Common myeloid progenitor, CD34-positive (primary cell): ENCODE data around the gene GOLGA1.
"Not testable (repeated sequence)": the region's sequence is repeated elsewhere in the genome, so short reads cannot be mapped to it uniquely, and the experiment has no call there.

ENCODE experiments used
- CTCF ChIA-PET: fragments of 350-600 bp; sonication (Branson Sonifier 250); formaldehyde crosslinking; loops from one replicate; lab custom pipeline; 2021; ENCODE audit warnings: antibody characterized with exemption; lab: Charles Lee
- POLR2A ChIA-PET: fragments of 350-600 bp; sonication (Branson Sonifier 250); formaldehyde crosslinking; loops from one replicate; lab custom pipeline; 2021; ENCODE audit warnings: antibody characterized with exemption; lab: Charles Lee
- DNase-seq, 3 donors: peaks; one replicate each; pipeline versions ENCODE4 v3.0.0 to v3.0.0-alpha.2; 2013
- H3K27ac ChIP-seq, 2 experiments: 1 replicate in 1 of 2; 2 replicates in 1 of 2; pipeline ENCODE4 v1.7.0; 2013; ENCODE audit warnings: inconsistent platforms in 2 of 2, low read length in 2 of 2, mild to moderate bottlenecking in 2 of 2, low read depth in 1 of 2, moderate library complexity in 1 of 2; ENCODE audit not compliant: severe bottlenecking in 2 of 2, insufficient read depth in 1 of 2, poor library complexity in 1 of 2
- H3K27me3 ChIP-seq, 5 experiments: replicated peaks in 2 of 5; 1 replicate in 3 of 5; 2 replicates in 2 of 5; pipeline versions ENCODE4 v1.6.1 to v1.7.0; 2013; ENCODE audit warnings: low read length in 4 of 5, mild to moderate bottlenecking in 2 of 5, moderate library complexity in 2 of 5, inconsistent platforms in 1 of 5; ENCODE audit not compliant: insufficient read depth in 5 of 5, control insufficient read depth in 4 of 5
- H3K36me3 ChIP-seq, 4 experiments: 1 replicate in 2 of 4; 2 replicates in 2 of 4; pipeline versions ENCODE4 v1.6.1 to v1.7.0; 2013; ENCODE audit warnings: low read length in 3 of 4, control low read depth in 1 of 4, mild to moderate bottlenecking in 1 of 4; ENCODE audit not compliant: control insufficient read depth in 4 of 4, insufficient read depth in 4 of 4
- H3K4me1 ChIP-seq, 4 experiments: 1 replicate in 3 of 4; 2 replicates in 1 of 4; pipeline versions ENCODE4 v1.6.1 to v1.7.1; 2013; ENCODE audit warnings: low read length in 3 of 4, mild to moderate bottlenecking in 3 of 4, control low read depth in 1 of 4, inconsistent platforms in 1 of 4, moderate library complexity in 1 of 4; ENCODE audit not compliant: control insufficient read depth in 4 of 4, insufficient read depth in 4 of 4; ENCODE audit errors: control extremely low read depth in 1 of 4
- H3K4me3 ChIP-seq, 7 experiments: 1 replicate in 4 of 7; 2 replicates in 3 of 7; pipeline versions ENCODE4 v1.5.1 to v1.7.0; 2013; ENCODE audit warnings: mild to moderate bottlenecking in 7 of 7, low read length in 6 of 7, moderate library complexity in 6 of 7, inconsistent platforms in 2 of 7, low read depth in 2 of 7, control low read depth in 1 of 7; ENCODE audit not compliant: insufficient read depth in 4 of 7, control insufficient read depth in 1 of 7; ENCODE audit errors: extremely low read depth in 1 of 7
- H3K9me3 ChIP-seq, 5 experiments: 1 replicate in 4 of 5; 2 replicates in 1 of 5; pipeline versions ENCODE4 v1.6.1 to v1.7.1; 2013; ENCODE audit warnings: low read length in 4 of 5, mild to moderate bottlenecking in 2 of 5, inconsistent platforms in 1 of 5, low read depth in 1 of 5, moderate library complexity in 1 of 5; ENCODE audit not compliant: control insufficient read depth in 4 of 5, insufficient read depth in 2 of 5; ENCODE audit errors: control extremely low read depth in 1 of 5
- WGBS: methylation state at CpG from one replicate; pipeline ENCODE4 v1.1.5; 2013; ENCODE audit not compliant: insufficient coverage; 5-methylcytosine and 5-hydroxymethylcytosine counted together

The GOLGA1 gene

GRCh38 chr9:124959671-124960408, 19.0 kb upstream of the GOLGA1 start:
- H3K27me3 ChIP-seq, H3K4me1 ChIP-seq, H3K4me3 ChIP-seq, H3K36me3 ChIP-seq, DNase-seq, H3K27ac ChIP-seq, POLR2A ChIA-PET, H3K9me3 ChIP-seq: not testable (repeated sequence)
- CTCF ChIA-PET: interaction anchor here (1.1 kb wide), 1 partner anchor 12 kb away, joined by 4 read pairs; no protein-coding TSS in a partner anchor
- 100% methylated on average over 5 of the region's 9 CpGs for WGBS

- DNase-seq: no peak
- Histone ChIP-seq H3K4me3 (no peak overlapping the region), H3K9me3 (no peaks in the 10 kb centered on the region), H3K27me3 (no peaks in the 10 kb centered on the region), H3K36me3 (peaks cover 0 to 6% (median 3%) of the 10 kb centered on the region in 4 experiments), H3K27ac (no peak overlapping the region), H3K4me1 (no peaks in the 10 kb centered on the region)
- CTCF ChIA-PET: no interaction called here
- POLR2A ChIA-PET: no interaction called here
- no CpG with 5 or more reads among the region's 1 CpG for WGBS
These were observed 13.4 kb upstream of the GOLGA1 start for GRCh38 chr9:124954255-124954654.

GRCh38 chr9:124950050-124950718, 9.3 kb upstream of the GOLGA1 start:
- ChIA-PET CTCF (interaction anchor here (1.2 kb wide), 1 partner anchor 31 kb away, joined by 3 read pairs; no protein-coding TSS in a partner anchor), POLR2A (interaction anchor here (0.6 kb wide), 1 partner anchor 216 kb away, joined by 9 read pairs; no protein-coding TSS in a partner anchor)
- Histone ChIP-seq H3K27me3 (no peaks in the 10 kb centered on the region), H3K4me3 (no peak overlapping the region), H3K4me1 (no peaks in the 10 kb centered on the region), H3K27ac (no peak overlapping the region), H3K36me3 (peaks cover 0 to 6% (median 3%) of the 10 kb centered on the region in 4 experiments), H3K9me3 (no peaks in the 10 kb centered on the region)
- no peak for DNase-seq
- 100% methylated on average over 2 of the region's 3 CpGs for WGBS

- Histone ChIP-seq H3K4me3 (no peak overlapping the region), H3K27ac (no peak overlapping the region), H3K36me3 (peaks cover 0 to 6% (median 3%) of the 10 kb centered on the region in 4 experiments), H3K27me3 (no peaks in the 10 kb centered on the region), H3K4me1 (no peaks in the 10 kb centered on the region), H3K9me3 (no peaks in the 10 kb centered on the region)
- no peak for DNase-seq
- ChIA-PET POLR2A (interaction anchor here (0.6 kb wide), 1 partner anchor 31 kb away, joined by 4 read pairs; no protein-coding TSS in a partner anchor), CTCF (interaction anchor here (1.2 kb wide), 1 partner anchor 32 kb away, joined by 3 read pairs; no protein-coding TSS in a partner anchor)
- WGBS: 100% methylated on average over 2 of the region's 2 CpGs
These were observed 8.5 kb upstream of the GOLGA1 start for GRCh38 chr9:124949387-124949786.

GRCh38 chr9:124947727-124948391, 7.0 kb upstream of the GOLGA1 start:
- CTCF ChIA-PET: interaction anchor here (1.6 kb wide), 1 partner anchor 13 kb away, joined by 4 read pairs; no protein-coding TSS in a partner anchor

GRCh38 chr9:124946167-124946566, 5.3 kb upstream of the GOLGA1 start:
- Histone ChIP-seq H3K9me3 (no peaks in the 10 kb centered on the region), H3K27me3 (no peaks in the 10 kb centered on the region), H3K36me3 (no peaks in the 10 kb centered on the region), H3K4me1 (peaks cover 4 to 9% (median 7%) of the 10 kb centered on the region in 4 experiments), H3K4me3 (no peak overlapping the region), H3K27ac (no peak overlapping the region)
- no CpG with 5 or more reads among the region's 1 CpG for WGBS
- DNase-seq: no peak
- POLR2A ChIA-PET: interaction anchor here (0.6 kb wide), 1 partner anchor 285 kb away, joined by 6 read pairs; no protein-coding TSS in a partner anchor
- CTCF ChIA-PET: no interaction called here

More at GRCh38 chr9:124947727-124948391, 7.0 kb upstream of the GOLGA1 start:
- no peaks in the 10 kb centered on the region for H3K9me3 ChIP-seq
- no peak for DNase-seq
- no peaks in the 10 kb centered on the region for H3K27me3 ChIP-seq
- H3K4me3 ChIP-seq: no peak overlapping the region
- H3K36me3 ChIP-seq: peaks cover 0 to 6% (median 1%) of the 10 kb centered on the region in 4 experiments
- POLR2A ChIA-PET: no interaction called here
- H3K4me1 ChIP-seq: no peaks in the 10 kb centered on the region
- no peak overlapping the region for H3K27ac ChIP-seq
- 85% methylated on average over 2 of the region's 5 CpGs for WGBS
